ENCODE data around the gene RBMS1. TPM values are rescaled to one million over a fixed set of nuclear protein-coding genes. Genes with fewer than 3 reads are reported as not detected.
"Not testable (repeated sequence)": the region's sequence is repeated elsewhere in the genome, so short reads cannot be mapped to it uniquely, and the experiment has no call there.

The RBMS1 gene
- total and polyA plus RNA-seq, 4 experiments from 2014 or later = 101 to 131 (median 112) TPM

DNA sequence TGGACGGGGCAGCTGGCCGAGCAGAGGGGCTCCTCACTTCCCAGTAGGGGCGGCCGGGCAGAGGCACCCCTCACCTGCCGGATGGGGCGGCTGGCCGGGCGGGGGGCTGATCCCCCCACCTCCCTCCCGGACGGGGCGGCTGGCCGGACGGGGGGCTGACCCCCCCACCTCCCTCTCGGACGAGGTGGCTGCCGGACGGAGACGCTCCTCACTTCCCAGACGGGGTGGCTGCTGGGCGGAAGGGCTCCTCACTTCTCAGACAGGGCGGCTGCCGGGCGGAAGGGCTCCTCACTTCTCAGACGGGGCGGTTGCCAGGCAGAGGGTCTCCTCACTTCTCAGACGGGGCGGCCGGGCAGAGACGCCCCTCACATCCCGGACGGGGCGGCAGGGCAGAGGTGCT lies 54.6 kb downstream of the RBMS1 start:
- DNase-seq; H3K4me3 Mint-ChIP-seq; H3K4me3 ChIP-seq (ENCODE audit: low read length in 2 of 2); intact Hi-C loops (cut with micrococcal nuclease); H3K27me3 Mint-ChIP-seq; H3K36me3 ChIP-seq (ENCODE audit: insufficient read depth, low read length); H3K27me3 ChIP-seq (ENCODE audit: insufficient read depth, low read length); POLR2A ChIA-PET (ENCODE audit: partially characterized antibody); H3K27ac Mint-ChIP-seq; H3K27ac ChIP-seq (ENCODE audit: low read depth, low read length); H3K9me3 Mint-ChIP-seq; H3K9me3 ChIP-seq (ENCODE audit: control insufficient read depth in 1 of 2, low read length in 2 of 2); CTCF ChIA-PET (ENCODE audit: partially characterized antibody): not testable (repeated sequence)
- H3K4me1 ChIP-seq (ENCODE audit: insufficient read depth, low read length) = peaks cover 26% of the 10 kb centered on the region
- Mint-ChIP-seq H3K36me3 (peaks cover 12 to 36% of the 10 kb centered on the region in 2 donors), H3K4me1 (peaks cover 8 to 48% (median 38%) of the 10 kb centered on the region in 4 donors)

- Histone ChIP-seq H3K4me3 (ENCODE audit: low read length in 2 of 2) (no peak overlapping the region), H3K9me3 (ENCODE audit: control insufficient read depth in 1 of 2, low read length in 2 of 2) (no peaks in the 10 kb centered on the region), H3K27me3 (ENCODE audit: insufficient read depth, low read length) (no peaks in the 10 kb centered on the region), H3K36me3 (ENCODE audit: insufficient read depth, low read length) (no peaks in the 10 kb centered on the region), H3K4me1 (ENCODE audit: insufficient read depth, low read length) (peaks cover 34% of the 10 kb centered on the region), H3K27ac (ENCODE audit: low read depth, low read length) (no peak overlapping the region)
- H3K27ac Mint-ChIP-seq = peak overlapping the region in 1 of 7 donors; percentile 1
- no peak for DNase-seq
- peaks cover 14 to 59% (median 45%) of the 10 kb centered on the region in 4 donors for H3K4me1 Mint-ChIP-seq
- H3K36me3 Mint-ChIP-seq = peaks cover 13 to 26% of the 10 kb centered on the region in 2 donors
- H3K9me3 Mint-ChIP-seq = peaks cover 0 to 2% (median 0%) of the 10 kb centered on the region in 8 donors
- intact Hi-C loops (cut with micrococcal nuclease) = no loop called here
- POLR2A ChIA-PET (ENCODE audit: partially characterized antibody) = no interaction called here
- H3K4me3 Mint-ChIP-seq = no peak overlapping the region
- no peaks in the 10 kb centered on the region for H3K27me3 Mint-ChIP-seq
- CTCF ChIA-PET (ENCODE audit: partially characterized antibody) = no interaction called here
Measured at GRCh38 chr2:160437273-160437672, 56.3 kb downstream of the RBMS1 start.

GRCh38 chr2:160434254-160434948 lies 59.2 kb downstream of the RBMS1 start:
- Mint-ChIP-seq H3K4me1 (peaks cover 24 to 74% (median 51%) of the 10 kb centered on the region in 4 donors), H3K4me3 (peak overlapping the region in 3 of 8 donors; percentile 8 to 47 (median 39)), H3K9me3 (peaks cover 0 to 5% (median 1%) of the 10 kb centered on the region in 8 donors), H3K27ac (peak overlapping the region in 5 of 7 donors; percentile 12 to 62 (median 48)), H3K36me3 (peaks cover 18 to 27% of the 10 kb centered on the region in 2 donors), H3K27me3 (no peaks in the 10 kb centered on the region)
- no peak for DNase-seq
- Histone ChIP-seq H3K9me3 (ENCODE audit: control insufficient read depth in 1 of 2, low read length in 2 of 2) (no peaks in the 10 kb centered on the region), H3K27me3 (ENCODE audit: insufficient read depth, low read length) (no peaks in the 10 kb centered on the region), H3K27ac (ENCODE audit: low read depth, low read length) (no peak overlapping the region), H3K4me1 (ENCODE audit: insufficient read depth, low read length) (peaks cover 39% of the 10 kb centered on the region), H3K36me3 (ENCODE audit: insufficient read depth, low read length) (no peaks in the 10 kb centered on the region), H3K4me3 (ENCODE audit: low read length in 2 of 2) (no peak overlapping the region)
- intact Hi-C loops (cut with micrococcal nuclease) = no loop called here
- POLR2A ChIA-PET (ENCODE audit: partially characterized antibody) = interaction anchor here (0.6 to 1.3 kb wide), 2 partner anchors 21 to 23 kb away, joined by 3 read pairs; no protein-coding TSS in a partner anchor
- CTCF ChIA-PET (ENCODE audit: partially characterized antibody) = interaction anchor here (1.1 to 2.1 kb wide), 6 partner anchors 12 to 560 kb away, joined by 3 to 6 read pairs (median 4); no protein-coding TSS in a partner anchor

DNA sequence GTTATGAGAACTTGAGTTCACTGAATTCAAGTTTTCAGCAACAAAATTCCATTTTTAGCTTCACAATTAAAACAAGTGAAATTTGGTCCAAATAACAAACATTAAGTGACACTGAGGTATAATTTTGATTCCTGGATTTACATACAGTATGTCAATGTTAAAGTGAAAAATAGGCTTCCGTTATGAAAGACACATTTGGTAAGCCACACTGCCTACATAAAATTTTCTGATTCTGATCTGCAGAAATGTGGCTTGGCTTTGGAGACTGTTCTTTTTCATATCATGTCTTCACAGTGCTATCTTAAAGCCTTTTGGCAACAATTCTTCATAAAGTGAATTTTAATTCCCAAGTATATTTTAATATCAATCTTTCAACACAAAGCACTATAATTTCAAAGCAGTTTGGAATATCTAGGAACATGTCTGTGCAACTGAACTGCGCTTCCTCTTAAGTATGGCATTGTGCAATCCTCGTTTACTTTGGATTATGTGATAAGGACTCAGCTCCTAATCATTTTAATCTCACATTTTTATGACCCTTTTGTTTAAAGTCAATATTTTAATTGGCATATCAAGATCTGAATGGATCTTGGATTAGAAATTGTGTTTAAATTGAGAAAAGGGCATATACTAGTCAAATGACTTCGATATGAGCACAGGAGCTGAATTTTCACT lies 60.0 kb downstream of the RBMS1 start:
- Mint-ChIP-seq H3K4me1 (peaks cover 27 to 82% (median 57%) of the 10 kb centered on the region in 4 donors), H3K9me3 (peaks cover 0 to 5% (median 1%) of the 10 kb centered on the region in 8 donors), H3K36me3 (peaks cover 18 to 27% of the 10 kb centered on the region in 2 donors), H3K4me3 (no peak overlapping the region), H3K27ac (peak overlapping the region in 4 of 7 donors; percentile 12 to 57 (median 17)), H3K27me3 (no peaks in the 10 kb centered on the region)
- ChIA-PET CTCF (ENCODE audit: partially characterized antibody) (interaction anchor here (1.1 to 2.1 kb wide), 9 partner anchors 11 to 560 kb away, joined by 3 to 6 read pairs (median 4); no protein-coding TSS in a partner anchor), POLR2A (ENCODE audit: partially characterized antibody) (interaction anchor here (0.6 to 1.3 kb wide), 2 partner anchors 20 to 22 kb away, joined by 3 read pairs; no protein-coding TSS in a partner anchor)
- Histone ChIP-seq H3K27ac (ENCODE audit: low read depth, low read length) (no peak overlapping the region), H3K4me3 (ENCODE audit: low read length in 2 of 2) (no peak overlapping the region), H3K27me3 (ENCODE audit: insufficient read depth, low read length) (no peaks in the 10 kb centered on the region), H3K9me3 (ENCODE audit: control insufficient read depth in 1 of 2, low read length in 2 of 2) (no peaks in the 10 kb centered on the region), H3K4me1 (ENCODE audit: insufficient read depth, low read length) (peaks cover 47% of the 10 kb centered on the region), H3K36me3 (ENCODE audit: insufficient read depth, low read length) (no peaks in the 10 kb centered on the region)
- no peak for DNase-seq
- intact Hi-C loops (cut with micrococcal nuclease) = no loop called here

DNA sequence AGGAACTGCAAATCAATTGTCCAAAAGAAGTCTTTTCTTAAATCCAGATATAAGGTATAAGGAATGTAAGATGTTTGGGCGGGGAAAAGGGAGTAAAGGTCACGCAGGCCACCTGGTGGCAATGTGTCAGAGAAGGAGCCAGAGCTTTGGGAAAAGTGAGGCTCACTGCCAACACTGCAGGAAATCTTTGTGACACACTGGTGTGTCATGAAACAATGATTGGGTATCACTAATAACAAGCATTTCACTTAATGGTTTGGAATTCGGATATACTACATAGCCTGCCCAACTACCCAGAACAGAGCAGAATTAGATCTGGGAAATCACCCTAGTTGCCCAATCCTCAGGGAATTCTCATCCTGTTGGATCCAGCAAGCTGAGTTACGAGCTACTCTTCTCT lies 61.0 kb downstream of the RBMS1 start:
- no peak overlapping the region for H3K27ac ChIP-seq (ENCODE audit: low read depth, low read length)
- CTCF ChIA-PET (ENCODE audit: partially characterized antibody) = interaction anchor here (0.6 to 2.1 kb wide), 8 partner anchors 10 to 561 kb away, joined by 3 to 6 read pairs (median 4); no protein-coding TSS in a partner anchor
- intact Hi-C loops (cut with micrococcal nuclease) = no loop called here
- Mint-ChIP-seq H3K36me3 (peaks cover 17 to 19% of the 10 kb centered on the region in 2 donors), H3K27me3 (no peaks in the 10 kb centered on the region), H3K4me1 (peaks cover 34 to 88% (median 64%) of the 10 kb centered on the region in 4 donors), H3K9me3 (peaks cover 0 to 5% (median 1%) of the 10 kb centered on the region in 8 donors), H3K27ac (peak overlapping the region in 4 of 7 donors; percentile 37 to 77 (median 54)), H3K4me3 (peak overlapping the region in 2 of 8 donors; percentile 6 to 31)
- H3K4me1 ChIP-seq (ENCODE audit: insufficient read depth, low read length) = peaks cover 57% of the 10 kb centered on the region
- no peaks in the 10 kb centered on the region for H3K36me3 ChIP-seq (ENCODE audit: insufficient read depth, low read length)
- POLR2A ChIA-PET (ENCODE audit: partially characterized antibody) = interaction anchor here (1.3 kb wide), 1 partner anchor 22 kb away, joined by 3 read pairs; no protein-coding TSS in a partner anchor
- no peaks in the 10 kb centered on the region for H3K9me3 ChIP-seq (ENCODE audit: control insufficient read depth in 1 of 2, low read length in 2 of 2)
- DNase-seq = no peak
- no peaks in the 10 kb centered on the region for H3K27me3 ChIP-seq (ENCODE audit: insufficient read depth, low read length)
- H3K4me3 ChIP-seq (ENCODE audit: low read length in 2 of 2) = no peak overlapping the region

GRCh38 chr2:160431441-160431840 lies 62.2 kb downstream of the RBMS1 start:
- CTCF ChIA-PET (ENCODE audit: partially characterized antibody) = interaction anchor here (1.3 to 3.9 kb wide), 5 partner anchors 14 to 563 kb away, joined by 3 to 19 read pairs (median 4); no protein-coding TSS in a partner anchor
- H3K36me3 Mint-ChIP-seq = peaks cover 17 to 19% of the 10 kb centered on the region in 2 donors
- no peak for DNase-seq
- intact Hi-C loops (cut with micrococcal nuclease) = no loop called here
- Histone ChIP-seq H3K9me3 (ENCODE audit: control insufficient read depth in 1 of 2, low read length in 2 of 2) (no peaks in the 10 kb centered on the region), H3K27ac (ENCODE audit: low read depth, low read length) (no peak overlapping the region), H3K27me3 (ENCODE audit: insufficient read depth, low read length) (no peaks in the 10 kb centered on the region), H3K4me1 (ENCODE audit: insufficient read depth, low read length) (peaks cover 63% of the 10 kb centered on the region), H3K4me3 (ENCODE audit: low read length in 2 of 2) (no peak overlapping the region), H3K36me3 (ENCODE audit: insufficient read depth, low read length) (no peaks in the 10 kb centered on the region)
- peaks cover 0 to 5% (median 1%) of the 10 kb centered on the region in 8 donors for H3K9me3 Mint-ChIP-seq
- peak overlapping the region in 4 of 7 donors; percentile 6 to 91 (median 30) for H3K27ac Mint-ChIP-seq
- H3K4me3 Mint-ChIP-seq = no peak overlapping the region
- no peaks in the 10 kb centered on the region for H3K27me3 Mint-ChIP-seq
- POLR2A ChIA-PET (ENCODE audit: partially characterized antibody) = no interaction called here
- peaks cover 40 to 86% (median 62%) of the 10 kb centered on the region in 4 donors for H3K4me1 Mint-ChIP-seq

- no peaks in the 10 kb centered on the region for H3K36me3 ChIP-seq (ENCODE audit: insufficient read depth, low read length)
- H3K4me3 Mint-ChIP-seq = no peak overlapping the region
- ChIA-PET POLR2A (ENCODE audit: partially characterized antibody) (interaction anchor here (1.1 to 4.3 kb wide), 7 partner anchors 19 to 160 kb away, joined by 3 to 52 read pairs (median 5); partner anchors contain the start of gene RBMS1), CTCF (ENCODE audit: partially characterized antibody) (interaction anchor here (0.9 to 4.5 kb wide), 23 partner anchors 10 to 564 kb away, joined by 3 to 42 read pairs (median 5); no protein-coding TSS in a partner anchor)
- H3K27ac Mint-ChIP-seq = peak overlapping the region; percentile 33 to 92 (median 87)
- H3K27me3 ChIP-seq (ENCODE audit: insufficient read depth, low read length) = no peaks in the 10 kb centered on the region
- H3K9me3 ChIP-seq (ENCODE audit: control insufficient read depth in 1 of 2, low read length in 2 of 2) = no peaks in the 10 kb centered on the region
- no peak overlapping the region for H3K4me3 ChIP-seq (ENCODE audit: low read length in 2 of 2)
- peaks cover 0 to 5% (median 1%) of the 10 kb centered on the region in 8 donors for H3K9me3 Mint-ChIP-seq
- peak overlapping the region; percentile 17 for H3K27ac ChIP-seq (ENCODE audit: low read depth, low read length)
- peaks cover 16 to 20% of the 10 kb centered on the region in 2 donors for H3K36me3 Mint-ChIP-seq
- H3K4me1 Mint-ChIP-seq = peaks cover 40 to 84% (median 62%) of the 10 kb centered on the region in 4 donors
- intact Hi-C loops (cut with micrococcal nuclease) = no loop called here
- H3K27me3 Mint-ChIP-seq = no peaks in the 10 kb centered on the region
- DNase-seq = no peak
- H3K4me1 ChIP-seq (ENCODE audit: insufficient read depth, low read length) = peaks cover 63% of the 10 kb centered on the region
Measured at GRCh38 chr2:160430001-160430344, 63.6 kb downstream of the RBMS1 start.
